ENCODE results near the gene ETS2. TPM values are rescaled to one million over a fixed set of nuclear protein-coding genes. Genes with fewer than 3 reads are reported as not detected.

The ETS2 gene
- total and polyA plus RNA-seq, 2 of the 8 experiments (the other 6 are each of a cell fraction or from before 2014, with no cell fraction given), result 11.0 to 45.1 TPM

- TF ChIP-seq RNF2 (IDR thresholded peaks at IDR 0.05; ENCODE audit: borderline replicate concordance, low read depth, low read length, missing control alignments, poor library complexity, severe bottlenecking) (no peak), TAF1 (IDR thresholded peaks at IDR 0.05; ENCODE audit: low read depth, low read length) (no peak), CHD1 (IDR thresholded peaks at IDR 0.05; ENCODE audit: low read depth, low read length) (no peak), CBX5 (IDR thresholded peaks at IDR 0.05; ENCODE audit: low read depth, low read length) (no peak), MAFK (IDR thresholded peaks at IDR 0.05; ENCODE audit: low read depth, low read length) (no peak)
- TF ChIP-seq, protein P1, sequence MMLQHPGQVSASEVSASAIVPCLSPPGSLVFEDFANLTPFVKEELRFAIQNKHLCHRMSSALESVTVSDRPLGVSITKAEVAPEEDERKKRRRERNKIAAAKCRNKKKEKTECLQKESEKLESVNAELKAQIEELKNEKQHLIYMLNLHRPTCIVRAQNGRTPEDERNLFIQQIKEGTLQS (IDR thresholded peaks at IDR 0.05; ENCODE audit: insufficient read depth, low read depth, low read length), result no peak
Measured at GRCh38 chr21:38816400-38816977, 10.8 kb downstream of the ETS2 start (continued).
